NK-92 (cell line): ENCODE data around the gene SLC13A1.
"Not testable (repeated sequence)": the region's sequence is repeated elsewhere in the genome, so short reads cannot be mapped to it uniquely, and the experiment has no call there.

Source experiments
- DNase-seq: peaks from one replicate; lab custom pipeline; 2025; ENCODE audit not compliant: unreplicated experiment; lab: John Stamatoyannopoulos, UW

SLC13A1 gene

GRCh38 chr7:123199883-123200282 is at the start of gene SLC13A1:
Gene SLC13A1, minus strand, starts transcription at chr7:123199969. Its CDS starts 23 bp downstream, at chr7:123199946.
- no peak for DNase-seq

GRCh38 chr7:123244768-123245167 is 45.0 kb upstream of the SLC13A1 start:
- DNase-seq: no peak

GRCh38 chr7:123242467-123243092 is 42.8 kb upstream of the SLC13A1 start:
- no peak for DNase-seq

- DNase-seq: no peak
Observed at GRCh38 chr7:123241809-123242208, 42.0 kb upstream of the SLC13A1 start.

- DNase-seq: no peak
Observed at GRCh38 chr7:123231021-123232000, 31.5 kb upstream of the SLC13A1 start.

GRCh38 chr7:123230603-123231002 is 30.8 kb upstream of the SLC13A1 start:
- DNase-seq: no peak

- no peak for DNase-seq
Observed at GRCh38 chr7:123230147-123230546, 30.4 kb upstream of the SLC13A1 start.

GRCh38 chr7:123229426-123229825 is 29.7 kb upstream of the SLC13A1 start:
- DNase-seq: no peak

- DNase-seq: not testable (repeated sequence)
Observed at GRCh38 chr7:123227666-123228065, 27.9 kb upstream of the SLC13A1 start.

- DNase-seq: no peak
Observed at GRCh38 chr7:123220396-123220795, 20.6 kb upstream of the SLC13A1 start.

- no peak for DNase-seq
Observed at GRCh38 chr7:123218866-123219265, 19.1 kb upstream of the SLC13A1 start.

GRCh38 chr7:123216825-123217224 is 17.1 kb upstream of the SLC13A1 start:
- no peak for DNase-seq

GRCh38 chr7:123215350-123215749 is 15.6 kb upstream of the SLC13A1 start:
- no peak for DNase-seq

- no peak for DNase-seq
Observed at GRCh38 chr7:123211545-123211944, 11.8 kb upstream of the SLC13A1 start.

GRCh38 chr7:123210986-123211385 is 11.2 kb upstream of the SLC13A1 start:
- no peak for DNase-seq

GRCh38 chr7:123209786-123210185 is 10.0 kb upstream of the SLC13A1 start:
- no peak for DNase-seq

GRCh38 chr7:123208793-123209192 is 9.0 kb upstream of the SLC13A1 start:
- no peak for DNase-seq

GRCh38 chr7:123204206-123204835 is 4.6 kb upstream of the SLC13A1 start:
- no peak for DNase-seq

- DNase-seq: no peak
Observed at GRCh38 chr7:123201901-123202300, 2.1 kb upstream of the SLC13A1 start.

GRCh38 chr7:123198668-123199652 is 809 bp downstream of the SLC13A1 start:
- DNase-seq: no peak
